ENCODE measurements around the gene SLC36A2.

DNA sequence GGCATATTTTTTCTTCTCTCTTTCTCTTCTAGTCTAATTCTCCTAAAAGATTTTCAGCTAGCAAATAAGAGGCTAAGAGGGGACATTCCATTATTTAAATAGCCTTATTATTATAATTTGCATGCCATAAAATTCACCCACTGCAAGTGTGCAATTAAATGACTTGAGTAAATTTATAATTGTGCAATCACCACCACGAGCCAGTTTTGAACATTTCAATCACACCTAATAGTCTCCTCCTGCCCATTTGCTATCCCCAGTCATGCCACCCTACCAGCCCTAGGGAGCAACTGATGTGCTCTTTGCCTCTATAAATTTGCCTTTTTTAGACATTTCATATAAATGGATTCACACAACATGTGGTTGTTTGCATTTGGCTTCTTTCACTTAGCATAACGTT lies 12.0 kb upstream of the SLC36A2 start:
- TF ChIP-seq, protein P1, sequence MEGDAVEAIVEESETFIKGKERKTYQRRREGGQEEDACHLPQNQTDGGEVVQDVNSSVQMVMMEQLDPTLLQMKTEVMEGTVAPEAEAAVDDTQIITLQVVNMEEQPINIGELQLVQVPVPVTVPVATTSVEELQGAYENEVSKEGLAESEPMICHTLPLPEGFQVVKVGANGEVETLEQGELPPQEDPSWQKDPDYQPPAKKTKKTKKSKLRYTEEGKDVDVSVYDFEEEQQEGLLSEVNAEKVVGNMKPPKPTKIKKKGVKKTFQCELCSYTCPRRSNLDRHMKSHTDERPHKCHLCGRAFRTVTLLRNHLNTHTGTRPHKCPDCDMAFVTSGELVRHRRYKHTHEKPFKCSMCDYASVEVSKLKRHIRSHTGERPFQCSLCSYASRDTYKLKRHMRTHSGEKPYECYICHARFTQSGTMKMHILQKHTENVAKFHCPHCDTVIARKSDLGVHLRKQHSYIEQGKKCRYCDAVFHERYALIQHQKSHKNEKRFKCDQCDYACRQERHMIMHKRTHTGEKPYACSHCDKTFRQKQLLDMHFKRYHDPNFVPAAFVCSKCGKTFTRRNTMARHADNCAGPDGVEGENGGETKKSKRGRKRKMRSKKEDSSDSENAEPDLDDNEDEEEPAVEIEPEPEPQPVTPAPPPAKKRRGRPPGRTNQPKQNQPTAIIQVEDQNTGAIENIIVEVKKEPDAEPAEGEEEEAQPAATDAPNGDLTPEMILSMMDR (IDR thresholded peaks at IDR 0.05 in 8 of 11, conservative IDR thresholded peaks at IDR 0.05 in 3 of 11), result no peak
- TF ChIP-seq POLR2A (IDR thresholded peaks at IDR 0.05), result no peak

Data from spleen (tissue), 7 donors.